SK-N-SH (cell line): ENCODE measurements around the gene SMAD2. TPM values are rescaled to one million over a fixed set of nuclear protein-coding genes. Genes with fewer than 3 reads are reported as not detected.
A peak's percentile ranks its signal among the peaks of the same experiment; 100 is the strongest.

Experiments
- CTCF ChIA-PET: fragments of 300-600, 350-600 bp; formaldehyde crosslinking; extraction: SDS; loops from one replicate; lab custom pipeline; 2021; lab: Yijun Ruan, JAX
- POLR2A ChIA-PET: fragments of 350-600 bp; sonication (Branson Sonifier 250); formaldehyde crosslinking; extraction: SDS; loops from one replicate; lab custom pipeline; 2020; ENCODE audit warnings: antibody characterized with exemption, inconsistent platforms; lab: Yijun Ruan, JAX
- DNase-seq: peaks from one replicate; pipeline ENCODE4 v3.0.0; 2012
- H2AFZ ChIP-seq: fragments of 200-600 bp; sonication (generic); 2 replicates; pipeline ENCODE4 v1.8.1; 2016; ENCODE audit warnings: antibody characterized with exemption, mild to moderate bottlenecking, low read depth
- H3F3A ChIP-seq: fragments of 200-600 bp; sonication (generic); replicated peaks from 2 replicates; pipeline ENCODE3; 2016; ENCODE audit warnings: antibody characterized with exemption, mild to moderate bottlenecking; ENCODE audit not compliant: insufficient read depth
- H3K27ac ChIP-seq, 2 experiments: fragments of 200-500 bp in 1 of 2; fragments of 200-600 bp in 1 of 2; sonication (Bioruptor generic) in 1 of 2; sonication (generic), shearing (Covaris generic) in 1 of 2; 2 replicates each; pipeline versions ENCODE4 v1.5.1 to v1.6.1; 2014 to 2016; ENCODE audit warnings: low read depth in 2 of 2, inconsistent platforms in 1 of 2, low read length in 1 of 2, mild to moderate bottlenecking in 1 of 2, mixed read lengths in 1 of 2
- H3K27me3 ChIP-seq: fragments of 200-600 bp; sonication (generic), shearing (Covaris generic); 2 replicates; pipeline ENCODE4 v1.6.1; 2016; ENCODE audit warnings: mixed run types; ENCODE audit not compliant: insufficient read depth
- H3K36me3 ChIP-seq, 2 experiments: fragments of 200-500 bp in 1 of 2; fragments of 200-600 bp in 1 of 2; sonication (Bioruptor generic) in 1 of 2; sonication (generic) in 1 of 2; replicated peaks in 1 of 2; 2 replicates each; pipeline versions ENCODE3 to v1.5.1; 2014 to 2016; ENCODE audit warnings: low read length in 1 of 2, mild to moderate bottlenecking in 1 of 2; ENCODE audit not compliant: insufficient read depth in 2 of 2, control insufficient read depth in 1 of 2
- H3K4me1 ChIP-seq, 2 experiments: fragments of 200-500 bp in 1 of 2; fragments of 200-600 bp in 1 of 2; sonication (Bioruptor generic) in 1 of 2; sonication (generic), shearing (Covaris generic) in 1 of 2; 2 replicates each; pipeline versions ENCODE4 v1.5.1 to v1.6.1; 2014 to 2016; ENCODE audit warnings: low read depth in 1 of 2, low read length in 1 of 2, mixed run types in 1 of 2; ENCODE audit not compliant: insufficient read depth in 2 of 2, control insufficient read depth in 1 of 2
- H3K4me2 ChIP-seq: fragments of 200-600 bp; sonication (generic), shearing (Covaris generic); 2 replicates; pipeline ENCODE4 v1.6.1; 2017; ENCODE audit warnings: mixed run types
- H3K4me3 ChIP-seq, 2 experiments: fragments of 200-500 bp in 1 of 2; fragments of 200-600 bp in 1 of 2; sonication (Bioruptor generic) in 1 of 2; sonication (generic), shearing (Covaris generic) in 1 of 2; 2 replicates each; pipeline versions ENCODE4 v1.5.1 to v1.8.1; 2014 to 2016; ENCODE audit warnings: low read depth in 2 of 2, inconsistent platforms in 1 of 2, low read length in 1 of 2, mild to moderate bottlenecking in 1 of 2, mixed read lengths in 1 of 2, moderate library complexity in 1 of 2
- H3K79me2 ChIP-seq: fragments of 200-600 bp; sonication (generic); 2 replicates; pipeline ENCODE4 v1.8.1; 2017; ENCODE audit warnings: mild to moderate bottlenecking; ENCODE audit not compliant: insufficient read depth
- H3K9ac ChIP-seq: fragments of 200-600 bp; sonication (generic); 2 replicates; pipeline ENCODE4 v1.6.1; 2017; ENCODE audit warnings: mixed run types
- H3K9me2 ChIP-seq: fragments of 200-600 bp; sonication (generic); 2 replicates; pipeline ENCODE4 v1.6.1; 2017; ENCODE audit warnings: mixed run types
- H3K9me3 ChIP-seq: fragments of 200-600 bp; sonication (generic); 2 replicates; pipeline ENCODE4 v1.6.1; 2017; ENCODE audit warnings: mixed run types, mild to moderate bottlenecking, moderate library complexity
- H4K20me1 ChIP-seq: fragments of 200-600 bp; sonication (generic); 2 replicates; pipeline ENCODE4 v1.6.1; 2017; ENCODE audit warnings: mild to moderate bottlenecking, mixed run types; ENCODE audit not compliant: insufficient read depth
- CHD2 ChIP-seq: fragments of 150-350 bp; IDR thresholded peaks from 2 replicates; pipeline ENCODE4 v1.6.1; 2018; ENCODE audit warnings: low read length; ENCODE audit not compliant: partially characterized antibody
- CTCF ChIP-seq: fragments of 200-600 bp; sonication (generic); IDR thresholded peaks from 2 replicates; pipeline ENCODE4 v1.6.1; 2017; ENCODE audit warnings: antibody characterized with exemption, mild to moderate bottlenecking, moderate library complexity
- EZH2phosphoT487 ChIP-seq: fragments of 200-600 bp; sonication (generic); IDR thresholded peaks from 2 replicates; pipeline ENCODE4 v1.6.1; 2017; ENCODE audit warnings: low read depth, mixed run types, mild to moderate bottlenecking, antibody characterized with exemption, moderate library complexity, borderline replicate concordance
- FOXM1 ChIP-seq: IDR thresholded peaks from 2 replicates; pipeline ENCODE4 v1.4.0; 2012; ENCODE audit warnings: low read depth, mild to moderate bottlenecking
- GABPA ChIP-seq: IDR thresholded peaks from 2 replicates; pipeline ENCODE4 v1.4.0; 2012; ENCODE audit warnings: low read depth, mild to moderate bottlenecking
- GATA2 ChIP-seq: sonication (generic); formaldehyde crosslinking; IDR thresholded peaks from 2 replicates; pipeline ENCODE4 v1.5.0; 2020; ENCODE audit warnings: mild to moderate bottlenecking, missing genetic modification reagents
- IRF3 ChIP-seq: fragments of 150-350 bp; IDR thresholded peaks from 2 replicates; pipeline ENCODE4 v1.6.1; 2016; ENCODE audit warnings: mild to moderate bottlenecking, low read depth, low read length
- MXI1 ChIP-seq: IDR thresholded peaks from 2 replicates; pipeline ENCODE4 v1.6.1; 2012; ENCODE audit warnings: mild to moderate bottlenecking, low read depth, low read length, improper control_type of control experiment
- NRF1 ChIP-seq: IDR thresholded peaks from 2 replicates; pipeline ENCODE4 v1.6.1; 2012; ENCODE audit warnings: low read depth, mild to moderate bottlenecking, low read length
- RFX5 ChIP-seq: IDR thresholded peaks from 2 replicates; pipeline ENCODE4 v1.6.1; 2012; ENCODE audit warnings: mild to moderate bottlenecking, improper control_type of control experiment, low read length
- TAF1 ChIP-seq: IDR thresholded peaks from 2 replicates; pipeline ENCODE4 v1.6.1; 2012; ENCODE audit warnings: low read depth, mild to moderate bottlenecking, low read length, moderate library complexity, borderline replicate concordance
- TCF12 ChIP-seq: IDR thresholded peaks from 2 replicates; pipeline ENCODE4 v1.4.0; 2012
- TEAD4 ChIP-seq: IDR thresholded peaks from 2 replicates; pipeline ENCODE4 v1.4.0; 2012; ENCODE audit warnings: mild to moderate bottlenecking, borderline replicate concordance; ENCODE audit not compliant: insufficient read depth
- USF1 ChIP-seq: IDR thresholded peaks from 2 replicates; pipeline ENCODE4 v1.4.0; 2012; ENCODE audit warnings: low read depth, borderline replicate concordance
- YY1 ChIP-seq: IDR thresholded peaks from 2 replicates; pipeline ENCODE4 v1.4.0; 2012; ENCODE audit warnings: low read depth, mild to moderate bottlenecking
- WGBS: methylation state at CpG from one replicate; pipeline ENCODE4 v1.1.6; 2017; ENCODE audit warnings: low lambda C conversion rate; 5-methylcytosine and 5-hydroxymethylcytosine counted together
- polyA plus RNA-seq, 3 experiments: library from polyadenylated mRNA; depleted of rRNA; stranded (reverse); fragments of >200 nt; gene quantifications; 2 replicates each; pipeline ENCODE4 v1.2.3, GENCODE V29; 2012
- TF ChIP-seq, protein P1 (sequence below): IDR thresholded peaks from 2 replicates; pipeline ENCODE4; 2012
- TF ChIP-seq, protein P2 (sequence below): IDR thresholded peaks from 2 replicates; pipeline ENCODE4 v1.4.0; 2012; ENCODE audit warnings: low read depth

The SMAD2 gene
- 36.3 and 45.1 TPM in 2 replicates for polyA plus RNA-seq (2012; rRNA removed)
- polyA plus RNA-seq (2012; cell fraction: cytosol; rRNA removed) = 55.8 and 59.9 TPM in 2 replicates
- polyA plus RNA-seq (2012; cell fraction: nucleus; rRNA removed) = 11.6 and 25.2 TPM in 2 replicates

GRCh38 chr18:47930199-47930930 is at the start of gene SMAD2:
Gene SMAD2 (minus strand): TSS chr18:47930659. CDS start chr18:47896756, 33,903 bp downstream.
- Histone ChIP-seq H3K27me3 (no peaks in the 10 kb centered on the region), H3F3A (peaks cover 3% of the 10 kb centered on the region), H3K36me3 (no peaks in the 10 kb centered on the region), H2AFZ (peak within 1 kb of the TSS; percentile 84), H3K9me3 (no peaks in the 10 kb centered on the region), H3K4me1 (peaks cover 4 to 22% of the 10 kb centered on the region in 2 experiments; a peak in 2 of 4 replicates), H3K27ac (peak within 1 kb of the TSS; percentile 86 to 97), H3K9ac (peak within 1 kb of the TSS; percentile 90), H3K4me3 (peak within 1 kb of the TSS; percentile 81 to 89), H3K9me2 (no peaks in the 10 kb centered on the region), H3K79me2 (peaks cover 49% of the 10 kb centered on the region), H4K20me1 (peaks cover 37% of the 10 kb centered on the region), H3K4me2 (peak within 1 kb of the TSS; percentile 81)
- ChIA-PET CTCF (interaction anchor here (0.8 to 1.3 kb wide), 3 partner anchors 38 to 93 kb away, joined by 3 read pairs; no protein-coding TSS in a partner anchor), POLR2A (interaction anchor here (0.8 to 2.0 kb wide), 7 partner anchors 13 to 192 kb away, joined by 3 to 5 read pairs (median 3); no protein-coding TSS in a partner anchor)
- TF ChIP-seq, protein P1, sequence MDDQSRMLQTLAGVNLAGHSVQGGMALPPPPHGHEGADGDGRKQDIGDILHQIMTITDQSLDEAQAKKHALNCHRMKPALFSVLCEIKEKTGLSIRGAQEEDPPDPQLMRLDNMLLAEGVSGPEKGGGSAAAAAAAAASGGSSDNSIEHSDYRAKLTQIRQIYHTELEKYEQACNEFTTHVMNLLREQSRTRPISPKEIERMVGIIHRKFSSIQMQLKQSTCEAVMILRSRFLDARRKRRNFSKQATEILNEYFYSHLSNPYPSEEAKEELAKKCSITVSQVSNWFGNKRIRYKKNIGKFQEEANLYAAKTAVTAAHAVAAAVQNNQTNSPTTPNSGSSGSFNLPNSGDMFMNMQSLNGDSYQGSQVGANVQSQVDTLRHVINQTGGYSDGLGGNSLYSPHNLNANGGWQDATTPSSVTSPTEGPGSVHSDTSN = no peak
- TF ChIP-seq TEAD4 (no peak), YY1 (no peak), MXI1 (peak; percentile 45; the same call in 1 of the 2 replicates), EZH2phosphoT487 (no peak), IRF3 (no peak), TAF1 (peak; percentile 37; the same call in 1 of the 2 replicates), GATA2 (CRISPR knock-in tag) (no peak), CTCF (no peak), TCF12 (no peak), NRF1 (no peak), FOXM1 (no peak), GABPA (peak; percentile 61), USF1 (peak; percentile 77), RFX5 (no peak), CHD2 (peak; percentile 31)
- TF ChIP-seq, protein P2, sequence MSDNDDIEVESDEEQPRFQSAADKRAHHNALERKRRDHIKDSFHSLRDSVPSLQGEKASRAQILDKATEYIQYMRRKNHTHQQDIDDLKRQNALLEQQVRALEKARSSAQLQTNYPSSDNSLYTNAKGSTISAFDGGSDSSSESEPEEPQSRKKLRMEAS = peak; percentile 30; the same call in 1 of the 2 replicates
- WGBS = under 1% methylated on average over 19 of the region's 93 CpGs
- DNase-seq = peak; percentile 90
